K562 (cell line): ENCODE results near the gene FAM209A. TPM values are rescaled to one million over a fixed set of nuclear protein-coding genes. Genes with fewer than 3 reads are reported as not detected.

Source experiments
- ATAC-seq: fragments of 200-7000 bp; cut with Tn5 transposase; 3 replicates; pipeline ENCODE4 v1.9.1; 2020; ENCODE audit warnings: moderate library complexity
- BruUV-seq: library from RNA; stranded (reverse); fragments of 400-500 nt; replicated peaks from 2 replicates; lab custom pipeline; 2021; lab: Mats Ljungman, UMichigan
- CTCF ChIA-PET: fragments of 300-600 bp; formaldehyde crosslinking; extraction: SDS; loops from one replicate; lab custom pipeline; 2021; ENCODE audit warnings: low intra/inter-chr PET ratio; lab: Yijun Ruan, JAX
- POLR2A ChIA-PET: fragments of 300-600, 350-650 bp; sonication (Branson Sonifier 250); formaldehyde crosslinking; extraction: SDS; loops from one replicate; lab custom pipeline; 2021; ENCODE audit warnings: antibody characterized with exemption, inconsistent platforms; lab: Yijun Ruan, JAX
- DNase-seq, 4 experiments: peaks; one replicate each; pipeline versions ENCODE4 v3.0.0 to v3.0.0-alpha.2; 2011 to 2018; ENCODE audit warnings: low spot score in 3 of 4, mixed read lengths in 3 of 4; ENCODE audit errors: extremely low read depth in 1 of 4
- FAIRE-seq: peaks from 2 replicates; lab custom pipeline; 2011; peaks lifted over from hg19 to GRCh38; lab: Jason Lieb, UNC
- H2AFZ ChIP-seq: 2 replicates; pipeline ENCODE4 v1.6.0; 2011; ENCODE audit warnings: low read depth, low read length, control low read depth, inconsistent platforms
- H3K27ac ChIP-seq: fragments of 200-600 bp; 3 replicates; pipeline ENCODE4 v1.8.0; 2011; ENCODE audit warnings: low read depth, mild to moderate bottlenecking, control low read depth, inconsistent platforms, low read length, moderate library complexity, mixed read lengths; ENCODE audit errors: extremely low read depth
- H3K27me3 ChIP-seq, 2 experiments: fragments of 300-600 bp in 1 of 2; 2 replicates in 1 of 2; 3 replicates in 1 of 2; pipeline versions ENCODE4 v1.6.0 to v1.8.0; 2011; ENCODE audit warnings: inconsistent platforms in 2 of 2, low read length in 2 of 2, mild to moderate bottlenecking in 1 of 2, mixed read lengths in 1 of 2, moderate library complexity in 1 of 2; ENCODE audit not compliant: control insufficient read depth in 2 of 2, insufficient read depth in 2 of 2
- H3K36me3 ChIP-seq: fragments of 300-600 bp; 3 replicates; pipeline ENCODE4 v1.8.0; 2011; ENCODE audit warnings: mild to moderate bottlenecking, low read length, inconsistent platforms; ENCODE audit not compliant: control insufficient read depth, insufficient read depth
- H3K4me1 ChIP-seq, 2 experiments: fragments of 200-600 bp in 1 of 2; replicated peaks in 1 of 2; 2 replicates in 1 of 2; 3 replicates in 1 of 2; pipeline versions ENCODE4 v1.5.1 to v1.8.0; 2011; ENCODE audit warnings: inconsistent platforms in 2 of 2, low read length in 2 of 2, mild to moderate bottlenecking in 1 of 2, mixed read lengths in 1 of 2, moderate library complexity in 1 of 2; ENCODE audit not compliant: control insufficient read depth in 2 of 2, insufficient read depth in 2 of 2
- H3K4me2 ChIP-seq: 2 replicates; pipeline ENCODE4 v1.6.1; 2011; ENCODE audit warnings: low read length, control low read depth, inconsistent platforms, mixed read lengths; ENCODE audit not compliant: insufficient read depth
- H3K4me3 ChIP-seq: fragments of 200-600 bp; sonication (generic), shearing (Covaris generic); 2 replicates; pipeline ENCODE4 v1.5.1; 2016; ENCODE audit warnings: control low read depth, inconsistent platforms
- H3K79me2 ChIP-seq: fragments of 200-600 bp; 3 replicates; pipeline ENCODE4 v1.8.0; 2011; ENCODE audit warnings: low read length, inconsistent platforms; ENCODE audit not compliant: control insufficient read depth, insufficient read depth
- H3K9ac ChIP-seq, 2 experiments: 2 replicates each; pipeline versions ENCODE4 v1.6.0 to v1.6.1; 2011; ENCODE audit warnings: low read depth in 2 of 2, low read length in 2 of 2, control low read depth in 1 of 2, inconsistent platforms in 1 of 2, mild to moderate bottlenecking in 1 of 2, mixed read lengths in 1 of 2; ENCODE audit not compliant: insufficient read depth in 1 of 2
- H3K9me1 ChIP-seq: one replicate; pipeline ENCODE4 v1.6.0; 2011; ENCODE audit warnings: inconsistent platforms, mild to moderate bottlenecking, low read length, moderate library complexity; ENCODE audit not compliant: control insufficient read depth, insufficient read depth
- H3K9me3 ChIP-seq: replicated peaks from 2 replicates; pipeline ENCODE4 v1.5.1; 2011; ENCODE audit warnings: low read depth, low read length, inconsistent platforms; ENCODE audit not compliant: control insufficient read depth, insufficient read depth
- H4K20me1 ChIP-seq: replicated peaks from 2 replicates; pipeline ENCODE4 v1.6.1; 2011; ENCODE audit warnings: low read length, inconsistent platforms, mixed read lengths; ENCODE audit not compliant: control insufficient read depth, insufficient read depth
- CTCF ChIP-seq, 3 experiments: IDR thresholded peaks in 2 of 3; conservative IDR thresholded peaks in 1 of 3; 2 replicates each; pipeline ENCODE4 v1.5.1; 2011 to 2012; ENCODE audit warnings: low read length in 3 of 3, mild to moderate bottlenecking in 3 of 3, control low read depth in 2 of 3, improper control_type of control experiment in 1 of 3, inconsistent platforms in 1 of 3, low read depth in 1 of 3, mixed read lengths in 1 of 3, moderate library complexity in 1 of 3; ENCODE audit not compliant: insufficient read depth in 2 of 3
- RAD21 ChIP-seq, 2 experiments: fragments of 250-450 bp in 1 of 2; fragments of 450-650 bp in 1 of 2; sonication (Bioruptor Pico) in 1 of 2; formaldehyde crosslinking in 1 of 2; IDR thresholded peaks in 1 of 2; conservative IDR thresholded peaks in 1 of 2; 2 replicates each; pipeline versions ENCODE4 v1.4.0 to v1.8.0; 2020 to 2022; ENCODE audit warnings: mild to moderate bottlenecking in 2 of 2, moderate library complexity in 1 of 2
- ZNF354B ChIP-seq: fragments of 250-450 bp; sonication (Bioruptor Pico); IDR thresholded peaks from 2 replicates; pipeline ENCODE4 v1.4.0; 2020
- WGBS: fragments of 100-300 bp; shearing (Covaris generic); methylation state at CpG from one replicate; pipeline ENCODE4 v1.1.6; 2016; ENCODE audit warnings: low coverage, mixed read lengths; ENCODE audit not compliant: insufficient coverage; ENCODE audit errors: missing lambda C conversion rate; 5-methylcytosine and 5-hydroxymethylcytosine counted together
- in situ Hi-C: fragments of 300-500 bp; cut with MboI; formaldehyde crosslinking; loops from 4 replicates; pipeline ENCODE4 v1.15.0; 2018; ENCODE audit warnings: inconsistent platforms, mixed read lengths
- intact Hi-C: fragments of 100-400 bp; cut with micrococcal nuclease; formaldehyde crosslinking; loops from 2 replicates; pipeline ENCODE4 v1.14.2; 2022
- polyA plus RNA-seq, 8 experiments: library from polyadenylated mRNA; depleted of rRNA in 4 of 8; stranded (reverse) in 5 of 8; unstranded in 3 of 8; fragments of >200 nt; fragmentation: Nextera tagmentation in 2 of 8; fragmentation: Illumina TruSeq in 1 of 8; extraction: Ambion mirVana in 2 of 8; extraction: Trizol in 1 of 8; gene quantifications; 2 replicates each; pipeline versions ENCODE4 v1.2.1 to v1.2.3, GENCODE V29; 2011 to 2014; ENCODE audit warnings: inconsistent platforms in 1 of 8, missing spikeins in 1 of 8
- total RNA-seq, 7 experiments: library from RNA; depleted of rRNA in 6 of 7; stranded (reverse); fragments of >200 nt in 6 of 7; fragmentation: Illumina TruSeq in 2 of 7; extraction: Trizol in 2 of 7; gene quantifications; 2 replicates each; pipeline versions ENCODE4 v1.2.1 to v1.2.3, GENCODE V29; 2011 to 2021; ENCODE audit warnings: low replicate concordance in 1 of 7

Gene FAM209A
- total and polyA plus RNA-seq, 9 of the 15 experiments (the other 6 are each of a cell fraction or from before 2014, with no cell fraction given), result 0.08 to 0.15 (median 0.11) TPM; not detected in 6

- peak; percentile 27 to 56 (median 46) for DNase-seq
- Histone ChIP-seq H3K9me1 (no peaks in the 10 kb centered on the region), H3K4me1 (0 out of 5 replicates have a peak, but pooled peaks cover 0 to 3% of the 10 kb centered on the region in 2 experiments), H3K4me2 (no peak overlapping the region), H3K79me2 (no peaks in the 10 kb centered on the region), H3K9me3 (no peaks in the 10 kb centered on the region), H3K4me3 (no peak overlapping the region), H3K9ac (no peak overlapping the region), H2AFZ (no peak overlapping the region), H3K27me3 (no peaks in the 10 kb centered on the region)
- ATAC-seq, result peak; percentile 92
- 72% methylated on average over 9 of the region's 9 CpGs for WGBS
- FAIRE-seq, result peak; percentile 55
- BruUV-seq, result no TSS peak
- TF ChIP-seq ZNF354B (CRISPR knock-in tag) (no peak), RAD21 (CRISPR knock-in tag; conservative IDR thresholded peaks at IDR 0.05 in 1 of 2, IDR thresholded peaks at IDR 0.05 in 1 of 2) (peak in 1 of 2 experiments; percentile 13; a peak in 1 of 4 replicates), CTCF (IDR thresholded peaks at IDR 0.05 in 2 of 3, conservative IDR thresholded peaks at IDR 0.05 in 1 of 3; ENCODE audit: insufficient read depth in 2 of 3, low read depth in 1 of 3, low read length in 3 of 3) (peak; percentile 49 to 66 (median 57))
- TF ChIP-seq, all 486 proteins: peak for 2
- POLR2A ChIA-PET, result no interaction called here
- no peaks in the 10 kb centered on the region for H4K20me1 ChIP-seq
- peaks cover 2% of the 10 kb centered on the region; the same call in 1 of the 3 replicates for H3K36me3 ChIP-seq
- CTCF ChIA-PET, result no interaction called here
- in situ Hi-C loops, result no loop called here
- H3K27ac ChIP-seq, result no peak overlapping the region
- intact Hi-C loops, result no loop called here
Observed at GRCh38 chr20:56504373-56505005, 20.1 kb upstream of the FAM209A start.
